Adrenal gland (tissue), 5 donors: ENCODE measurements around the gene RNF8.

Experiments used
- CTCF ChIP-seq, 6 experiments: fragments of 450-650 bp in 4 of 6; fragments of 200-600 bp in 2 of 6; sonication (generic) in 1 of 6; IDR thresholded peaks; 1 replicate in 5 of 6; 2 replicates in 1 of 6; pipeline versions ENCODE4 v1.5.1 to v1.8.0; 2016 to 2021; ENCODE audit warnings: antibody characterized with exemption in 6 of 6, mild to moderate bottlenecking in 2 of 6, moderate library complexity in 1 of 6
- POLR2A ChIP-seq, 2 donors: fragments of 450-650 bp; IDR thresholded peaks; one replicate each; pipeline ENCODE4 v1.6.1; 2017; ENCODE audit warnings: antibody characterized with exemption in 2 of 2, mild to moderate bottlenecking in 2 of 2, moderate library complexity in 1 of 2
- donor health status: DM: no; HTN: no; CAD: no.

DNA sequence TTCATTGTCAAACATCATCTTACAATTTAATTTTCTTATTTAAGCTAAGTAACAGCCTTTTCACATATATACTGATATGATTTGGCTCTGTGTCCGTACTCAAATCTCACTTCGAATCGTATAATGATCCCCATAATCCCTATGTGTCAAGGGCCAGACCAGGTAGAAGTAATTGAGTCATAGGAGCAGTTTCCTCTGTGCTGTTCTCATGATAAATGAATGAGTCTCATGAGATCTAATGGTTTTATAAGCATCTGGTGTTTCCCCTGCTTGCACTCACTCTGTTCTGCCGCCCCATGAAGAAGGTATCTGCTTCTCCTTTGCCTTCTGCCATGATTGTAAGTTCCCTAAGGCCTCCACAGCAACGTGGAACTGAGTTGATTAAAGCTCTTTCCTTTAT is 54.2 kb downstream of the RNF8 start:
- no peak for TF ChIP-seq CTCF (IDR thresholded peaks at IDR 0.05)
- no peak for TF ChIP-seq POLR2A (IDR thresholded peaks at IDR 0.05)
